ENCODE data around the gene CRLF1.
"Not testable (repeated sequence)": the region's sequence is repeated elsewhere in the genome, so short reads cannot be mapped to it uniquely, and the experiment has no call there.

The CRLF1 gene

DNA sequence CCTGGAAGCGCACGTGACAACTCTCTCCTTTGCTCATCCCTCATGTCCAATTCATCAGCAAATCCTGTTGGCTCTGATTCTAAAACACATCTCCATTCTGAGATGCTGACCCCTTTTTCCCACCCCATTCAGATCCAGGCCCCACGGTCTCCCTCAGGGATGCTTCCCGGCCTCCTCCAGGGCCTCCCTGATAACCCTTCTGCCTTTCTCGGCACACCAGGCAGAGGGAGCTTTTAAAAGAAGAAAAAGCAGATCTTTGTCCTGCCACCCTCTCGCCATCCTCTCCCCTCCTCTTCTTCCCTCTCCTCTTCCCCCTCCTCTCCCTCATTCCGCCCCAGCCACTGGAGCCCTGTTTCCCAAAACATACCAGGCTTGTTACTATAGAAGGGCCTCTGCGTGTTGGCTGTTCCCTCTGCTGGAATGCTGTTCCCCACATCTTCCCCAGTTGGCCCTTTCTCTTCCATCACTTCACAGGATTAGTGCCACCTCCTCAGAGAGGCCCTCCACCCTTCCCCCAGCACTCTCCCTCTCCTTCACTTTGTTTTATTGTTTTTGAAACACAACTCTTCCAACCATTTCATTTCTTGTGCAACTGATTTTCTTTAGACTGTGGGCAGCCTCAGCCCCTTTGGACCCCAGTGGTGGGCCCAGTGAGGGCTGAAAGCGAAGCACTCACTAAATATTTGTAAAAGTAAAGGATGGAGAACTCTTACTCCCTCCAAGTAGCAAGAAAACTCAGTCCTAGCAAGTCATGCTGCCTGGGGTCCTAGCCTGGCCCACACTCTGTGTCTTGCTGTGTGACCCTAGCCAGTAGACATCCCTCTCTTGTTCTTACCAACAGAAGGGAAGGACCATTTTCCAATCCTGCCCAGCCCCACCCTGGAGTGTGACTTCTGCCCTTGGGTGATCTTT lies 2.5 kb upstream of the CRLF1 start:
- no peak for DNase-seq (ENCODE audit: low read depth, low spot score)

DNA sequence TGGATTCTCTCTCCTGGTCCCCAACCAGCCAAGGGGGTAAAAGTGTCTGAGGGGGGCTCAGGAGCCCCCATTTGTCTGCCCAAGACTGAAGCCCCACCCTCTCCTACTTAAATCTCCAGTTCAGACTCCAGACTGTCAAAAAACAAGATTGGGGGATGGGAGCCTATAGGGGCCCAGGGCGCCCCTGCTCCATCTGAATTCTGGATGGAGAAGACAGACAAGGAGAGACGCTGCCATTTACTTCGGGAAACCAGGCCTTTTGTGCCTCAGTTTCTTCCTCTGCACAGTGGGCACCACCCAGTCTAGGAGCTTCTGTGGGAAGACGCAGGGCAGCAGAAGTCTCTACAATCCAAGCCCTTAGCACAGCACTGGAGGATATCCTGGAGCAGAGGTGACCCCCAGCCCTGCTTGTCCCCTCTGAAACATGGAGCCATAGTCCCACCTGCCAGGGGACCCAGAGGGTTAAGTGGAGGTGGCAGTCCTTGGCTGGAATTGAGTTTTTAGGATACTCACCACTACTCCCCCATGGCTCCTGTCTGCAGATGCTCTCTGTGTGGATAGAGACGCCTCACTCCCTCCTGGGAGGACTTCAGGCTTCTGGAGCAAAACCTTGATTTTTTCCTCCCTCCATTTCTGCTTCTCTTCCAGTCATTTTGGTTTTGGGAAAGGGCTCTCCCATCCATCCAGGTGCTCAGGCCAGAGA lies 1.7 kb upstream of the CRLF1 start:
- no peak for DNase-seq (ENCODE audit: low read depth, low spot score)

DNA sequence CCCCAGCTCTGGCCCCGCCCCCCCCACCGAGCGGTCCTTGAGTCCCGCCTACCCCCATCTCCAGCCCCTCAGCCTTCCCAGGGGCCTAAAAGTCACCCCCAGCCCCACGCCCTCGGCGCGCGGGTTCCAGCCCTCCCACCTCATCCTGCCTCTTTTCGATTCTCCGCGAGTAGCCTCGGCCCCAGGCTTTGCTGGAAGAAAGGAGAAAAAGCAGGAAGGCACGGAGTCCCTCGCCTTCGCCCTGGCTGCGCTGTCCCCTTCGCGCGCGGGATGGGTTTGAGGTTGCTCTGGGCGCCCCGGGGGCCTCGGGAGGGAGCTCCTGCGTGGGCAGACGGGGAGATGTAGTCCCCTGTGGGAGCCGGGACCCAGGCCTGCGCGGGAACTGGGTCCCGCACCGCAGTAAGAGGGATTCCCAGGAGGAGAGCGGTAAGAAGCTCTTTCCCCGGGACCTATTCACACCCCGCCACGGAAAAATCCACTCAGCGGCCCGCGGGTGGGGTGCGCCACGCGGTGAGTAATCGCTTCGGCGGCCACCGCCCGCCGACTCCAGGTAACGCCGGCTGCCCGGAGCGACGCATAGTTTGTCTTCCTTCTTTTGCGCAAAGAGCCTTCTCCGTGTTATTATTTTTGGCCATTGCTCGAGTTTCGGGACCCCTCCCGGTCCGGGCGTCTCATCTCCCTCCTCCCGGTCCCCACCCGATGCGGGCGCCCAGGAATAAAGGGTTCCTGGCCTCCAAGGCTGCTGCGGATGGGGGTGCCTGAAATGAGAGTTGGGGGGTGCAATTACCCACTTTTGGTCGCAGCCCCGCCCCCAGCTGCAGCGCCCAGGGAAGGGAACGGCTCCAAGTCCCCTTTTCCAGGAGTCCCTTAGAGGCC lies 865 bp upstream of the CRLF1 start:
- no peak for DNase-seq (ENCODE audit: low read depth, low spot score)

DNA sequence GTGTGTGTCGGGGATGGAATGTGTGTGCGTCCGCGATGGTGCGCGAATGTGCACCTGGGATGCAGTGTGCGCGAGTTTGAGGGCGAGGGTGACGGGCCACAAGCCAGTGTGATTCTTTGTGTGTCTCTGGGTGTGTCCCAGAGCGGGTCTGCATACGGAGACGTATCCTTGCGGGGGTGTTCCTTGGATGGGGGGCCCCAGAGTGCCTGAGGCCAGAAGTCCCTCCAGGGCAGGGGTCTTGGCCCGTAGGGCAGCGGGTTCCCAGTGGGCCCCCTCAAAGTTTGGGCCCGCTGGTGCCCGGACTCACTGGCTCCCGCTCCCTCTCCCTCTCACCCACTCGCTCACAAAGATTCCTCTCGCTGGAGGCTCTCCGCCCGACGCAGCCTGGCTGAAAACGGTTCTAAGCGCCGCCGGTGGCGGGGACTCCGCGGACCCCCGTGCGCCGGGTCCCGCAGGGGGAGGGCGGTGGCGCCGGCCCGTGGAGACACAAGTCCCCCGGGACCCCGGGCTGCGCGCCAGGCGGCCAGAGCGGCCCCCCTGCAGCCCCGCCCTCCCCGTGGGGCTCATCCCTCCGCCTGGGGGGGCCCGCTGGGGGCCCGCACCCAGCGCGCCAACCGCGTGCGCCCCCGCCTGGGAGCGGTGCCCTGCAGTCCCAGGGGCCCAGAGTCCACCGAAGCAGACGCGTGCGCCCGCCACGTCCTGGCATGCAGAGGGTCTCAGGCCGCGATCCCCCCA lies 886 bp downstream of the CRLF1 start:
- DNase-seq (ENCODE audit: low read depth, low spot score) = no peak

DNA sequence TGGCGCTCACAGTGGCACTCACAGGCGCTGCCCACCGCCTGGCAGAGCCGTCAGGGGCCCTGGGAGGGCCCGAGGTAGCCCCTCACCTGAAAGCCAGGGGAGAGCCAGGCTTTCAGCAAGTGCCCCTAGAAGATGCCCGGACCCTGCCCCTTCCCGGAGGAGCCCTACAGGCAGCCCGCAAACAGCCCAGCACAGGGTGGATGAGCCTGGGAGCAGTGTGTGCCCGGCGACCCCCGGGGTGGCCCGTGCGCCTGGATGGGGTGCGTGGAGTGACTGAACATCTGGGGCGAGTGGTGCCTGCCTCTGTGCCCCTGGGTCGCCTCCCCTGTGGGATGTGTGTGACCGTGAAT lies 1.4 kb downstream of the CRLF1 start:
- no peak for DNase-seq (ENCODE audit: low read depth, low spot score)

DNA sequence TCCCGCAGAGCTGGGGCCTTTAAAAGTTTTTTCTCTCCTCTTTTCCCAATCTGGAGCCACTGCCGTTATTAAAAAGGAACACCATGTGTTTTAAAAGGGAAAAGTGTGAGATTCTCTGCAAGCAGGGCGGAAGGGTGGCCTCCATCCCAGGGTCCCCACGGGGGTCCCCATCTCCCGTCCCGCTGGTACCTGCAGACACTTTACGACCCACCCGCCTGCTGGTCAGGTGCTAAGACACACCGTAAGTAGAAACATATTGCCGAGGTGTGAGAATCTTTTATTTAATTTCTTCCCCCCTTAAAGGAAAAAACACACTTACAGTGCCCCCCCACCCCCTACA lies 1.8 kb downstream of the CRLF1 start:
- DNase-seq (ENCODE audit: low read depth, low spot score) = no peak

DNA sequence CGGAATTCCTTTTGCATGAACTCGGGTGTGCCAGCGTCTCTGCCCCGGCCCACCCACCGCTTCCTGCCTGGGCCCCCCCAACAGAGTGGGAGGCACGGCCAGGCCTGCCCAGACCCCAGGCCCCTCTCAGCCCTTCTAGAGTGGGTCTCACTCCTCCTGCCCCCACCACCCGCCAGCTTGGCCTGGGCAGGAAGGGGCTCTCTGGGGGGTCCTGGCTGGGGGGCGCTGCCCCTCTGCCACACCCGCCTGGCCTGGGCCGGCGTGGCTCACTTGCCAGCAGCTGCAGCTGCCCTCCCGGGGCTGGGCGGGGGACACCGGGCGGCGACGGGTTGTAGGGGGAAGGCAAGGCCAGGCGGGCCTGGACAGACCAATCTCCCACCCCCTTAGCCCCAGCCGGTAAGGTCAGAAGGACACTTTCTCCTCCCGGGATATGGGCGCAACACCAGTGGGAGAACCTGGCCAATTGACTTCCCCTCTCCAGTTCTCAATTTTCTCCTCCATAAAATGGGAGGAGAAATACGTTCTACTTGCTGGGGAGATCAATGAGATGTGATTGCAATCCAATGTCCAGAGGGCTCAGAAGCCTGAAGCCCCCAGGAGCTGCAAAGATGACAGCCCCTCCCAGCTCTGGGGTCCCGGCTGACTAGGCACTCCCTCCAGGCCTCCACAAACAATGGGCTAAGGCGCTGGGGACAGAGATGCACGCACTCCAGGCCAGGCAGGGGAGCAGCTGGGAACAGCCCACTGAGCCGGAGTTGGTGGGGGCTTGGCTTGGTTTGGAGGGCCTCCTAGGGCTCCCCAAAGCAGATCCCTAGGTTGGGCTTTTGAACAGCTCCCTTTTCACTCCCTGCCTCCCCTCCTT lies 2.4 kb downstream of the CRLF1 start:
- DNase-seq (ENCODE audit: low read depth, low spot score) = no peak

DNA sequence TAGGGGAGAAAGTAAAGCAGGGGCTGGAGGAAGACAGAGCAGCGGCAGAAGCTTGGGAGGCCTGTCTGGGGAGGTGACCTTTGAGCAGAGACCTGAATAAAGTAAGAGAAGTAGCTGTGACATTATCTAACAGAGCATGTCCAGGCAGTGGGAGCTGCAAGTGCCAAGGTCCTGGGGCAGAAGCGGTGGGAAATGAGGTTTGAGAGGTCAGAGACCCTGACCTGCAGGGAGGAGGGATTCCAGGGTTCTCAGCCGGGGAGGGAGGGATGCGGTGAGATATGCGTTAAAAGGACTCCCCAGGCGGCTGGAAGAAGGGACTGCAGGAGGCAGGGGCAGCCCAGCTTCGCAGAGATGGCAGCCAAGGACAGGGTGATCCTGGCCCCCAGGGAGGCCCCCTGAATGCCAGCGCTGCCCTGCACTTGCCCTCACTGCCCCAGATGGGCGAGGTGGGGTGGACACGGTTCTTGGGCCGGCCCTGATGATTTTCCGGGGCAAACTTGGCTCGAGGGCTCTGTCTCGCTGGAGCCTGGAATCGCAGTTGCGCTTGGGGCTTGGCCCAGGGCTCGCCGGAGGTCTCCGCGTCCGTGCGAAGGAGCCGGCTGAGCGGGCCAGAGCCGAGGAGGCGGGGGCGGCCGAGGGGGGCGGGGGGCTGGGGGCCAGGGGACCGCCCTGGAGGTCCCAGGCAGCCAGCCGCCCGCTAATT lies 3.2 kb downstream of the CRLF1 start:
- DNase-seq (ENCODE audit: low read depth, low spot score) = peak; percentile 62

DNA sequence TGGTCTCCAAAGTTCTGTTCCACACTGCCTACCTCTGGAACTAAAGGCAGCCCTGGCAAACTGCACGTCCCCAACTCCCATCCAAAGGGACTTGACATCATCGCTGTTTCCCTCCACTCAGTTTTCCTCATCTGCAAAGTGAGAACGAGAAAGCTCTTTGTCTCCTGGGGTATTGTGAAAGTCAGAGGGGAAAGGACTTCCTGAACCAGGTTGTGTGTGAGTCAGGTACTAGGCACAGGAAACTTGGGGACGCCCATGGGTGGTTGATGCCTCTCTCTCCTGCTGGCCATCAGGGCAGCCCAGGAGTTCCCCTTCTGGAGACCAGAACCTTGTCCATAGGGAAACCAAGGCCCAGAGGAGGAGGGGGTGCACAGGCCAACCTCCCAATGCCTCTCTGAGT lies 4.7 kb downstream of the CRLF1 start:
- DNase-seq (ENCODE audit: low read depth, low spot score) = no peak

DNA sequence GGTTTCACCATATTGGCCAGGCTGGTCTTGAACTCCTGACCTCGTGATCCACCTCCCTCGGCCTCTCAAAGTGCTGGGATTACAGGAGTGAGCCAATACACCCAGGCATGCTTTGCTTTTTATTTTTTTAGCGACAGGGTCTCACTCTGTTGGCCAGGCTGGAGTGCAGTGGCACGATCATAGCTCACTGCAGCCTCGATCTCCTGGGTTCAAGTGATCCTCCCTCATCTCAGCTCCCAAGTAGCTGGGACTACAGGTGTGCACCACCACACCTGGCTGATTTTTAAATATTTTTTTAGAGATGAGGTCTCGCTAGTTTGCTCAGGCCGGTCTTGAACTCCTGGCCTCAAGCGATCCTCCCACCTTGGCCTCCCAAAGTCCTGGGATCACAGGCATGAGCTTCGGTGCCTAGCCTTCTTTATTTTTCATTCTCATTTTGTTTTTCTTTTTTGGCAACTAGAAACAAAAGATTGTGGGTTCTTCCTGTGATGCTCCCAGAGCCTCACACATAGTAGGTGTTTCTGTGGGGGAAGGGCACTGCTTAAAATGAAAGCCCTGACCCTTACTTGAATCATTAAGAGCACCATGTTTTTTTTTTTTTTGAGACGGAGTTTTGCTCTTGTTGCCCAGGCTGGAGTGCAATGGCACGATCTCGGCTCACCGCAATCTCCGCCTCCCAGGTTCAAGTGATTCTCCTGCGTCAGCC lies 5.8 kb downstream of the CRLF1 start:
- not testable (repeated sequence) for DNase-seq (ENCODE audit: low read depth, low spot score)

DNA sequence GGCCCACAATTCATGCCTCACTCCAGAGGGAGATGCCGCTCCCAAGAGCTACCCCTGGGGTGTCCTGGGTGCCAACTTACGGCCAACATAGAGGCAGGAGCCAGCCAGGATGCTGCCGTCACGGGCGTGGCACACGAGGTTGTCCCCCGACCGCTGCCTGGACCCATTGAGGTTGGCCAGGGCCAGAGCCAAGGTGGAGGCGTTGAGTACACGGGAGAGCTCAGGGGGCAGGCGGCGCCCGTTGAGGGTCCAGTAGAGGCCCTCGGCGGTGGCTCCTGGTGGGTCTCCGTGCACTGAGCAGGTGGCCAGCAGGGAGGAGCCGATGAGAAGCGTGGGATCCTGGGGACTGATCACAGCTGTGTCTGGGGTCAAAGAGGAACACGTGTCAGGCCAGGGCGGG lies 7.1 kb downstream of the CRLF1 start:
- DNase-seq (ENCODE audit: low read depth, low spot score) = no peak

DNA sequence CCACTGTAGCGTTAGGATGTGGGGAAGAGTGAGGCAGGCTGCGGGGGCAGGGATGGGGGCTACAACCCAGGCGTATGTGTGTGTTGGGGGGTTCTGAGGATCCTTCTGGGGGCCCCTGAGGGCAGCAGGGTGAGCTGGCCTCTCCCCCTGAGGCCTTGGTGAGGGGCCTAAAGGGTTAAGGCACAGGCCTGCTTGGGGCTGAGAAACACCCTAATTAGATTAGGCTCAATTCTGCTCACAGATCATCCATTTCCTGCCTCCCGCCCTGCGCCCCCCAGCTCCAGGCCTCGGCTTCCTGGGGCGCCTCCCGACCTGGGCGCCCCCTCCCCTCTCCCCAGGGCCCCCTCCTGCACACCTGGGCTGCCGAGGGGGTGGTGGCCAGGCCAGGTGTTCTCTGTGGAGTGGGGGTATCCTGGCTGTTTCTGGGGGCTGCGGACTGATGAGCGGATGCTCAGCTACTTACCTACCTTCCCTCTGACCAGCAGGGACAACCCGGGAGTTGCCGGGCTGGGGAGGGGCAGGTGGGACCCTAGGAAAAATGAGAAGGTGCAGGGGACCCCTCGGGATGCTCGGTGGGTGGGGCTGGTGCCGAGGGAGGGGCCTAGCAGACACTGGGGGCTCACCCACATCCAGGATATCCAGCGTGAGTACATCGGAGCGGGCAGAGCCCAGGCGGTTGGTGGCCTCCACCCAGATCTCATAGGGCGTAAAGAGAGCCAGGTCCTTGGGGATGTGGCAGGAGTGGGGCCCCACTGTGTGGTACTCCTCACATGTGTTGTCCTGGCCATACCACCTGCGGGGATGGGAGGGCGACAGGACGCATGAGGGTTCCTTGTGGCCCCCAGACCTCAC lies 8.6 kb downstream of the CRLF1 start:
- no peak for DNase-seq (ENCODE audit: low read depth, low spot score)

DNA sequence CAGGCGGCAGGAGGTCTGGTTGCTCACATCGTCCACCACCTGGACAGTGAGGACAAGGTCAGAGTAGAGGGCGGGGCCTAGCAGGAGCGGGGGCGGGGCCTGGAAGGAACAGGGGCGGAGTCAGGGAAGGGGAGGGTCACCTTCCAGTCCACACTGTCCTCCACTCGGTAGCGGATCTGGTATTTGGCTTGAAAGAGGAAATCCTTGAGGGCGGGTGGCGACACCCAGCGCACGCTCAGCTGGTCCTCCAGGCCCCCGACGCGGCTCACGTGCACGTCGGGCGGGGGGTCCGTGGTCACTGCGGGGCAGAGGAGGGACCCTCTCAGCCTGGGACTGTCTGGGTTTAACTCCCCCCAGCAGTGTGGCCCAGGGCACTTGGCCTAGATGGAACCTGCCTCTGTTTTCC lies 9.8 kb downstream of the CRLF1 start:
- DNase-seq (ENCODE audit: low read depth, low spot score) = peak; percentile 80

DNA sequence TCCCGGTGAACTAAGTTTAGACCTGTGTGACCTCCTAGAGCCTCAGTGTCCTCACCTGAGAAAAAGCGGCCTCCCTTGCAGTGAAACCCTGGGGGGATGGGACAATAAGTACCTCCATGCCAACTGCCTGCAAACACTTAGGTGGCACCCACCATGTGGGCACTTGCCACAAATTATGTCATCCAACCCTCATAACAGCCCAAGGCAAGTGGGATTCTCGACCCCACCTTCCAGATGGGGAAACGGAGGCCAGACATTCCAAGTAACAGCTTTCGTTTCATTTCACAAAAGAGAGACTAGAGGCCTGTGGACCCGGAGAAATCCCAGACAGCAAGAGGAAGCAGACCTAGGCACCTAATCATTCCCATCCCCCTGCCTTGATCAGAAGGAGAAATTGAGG lies 11.1 kb downstream of the CRLF1 start:
- DNase-seq (ENCODE audit: low read depth, low spot score) = no peak

DNA sequence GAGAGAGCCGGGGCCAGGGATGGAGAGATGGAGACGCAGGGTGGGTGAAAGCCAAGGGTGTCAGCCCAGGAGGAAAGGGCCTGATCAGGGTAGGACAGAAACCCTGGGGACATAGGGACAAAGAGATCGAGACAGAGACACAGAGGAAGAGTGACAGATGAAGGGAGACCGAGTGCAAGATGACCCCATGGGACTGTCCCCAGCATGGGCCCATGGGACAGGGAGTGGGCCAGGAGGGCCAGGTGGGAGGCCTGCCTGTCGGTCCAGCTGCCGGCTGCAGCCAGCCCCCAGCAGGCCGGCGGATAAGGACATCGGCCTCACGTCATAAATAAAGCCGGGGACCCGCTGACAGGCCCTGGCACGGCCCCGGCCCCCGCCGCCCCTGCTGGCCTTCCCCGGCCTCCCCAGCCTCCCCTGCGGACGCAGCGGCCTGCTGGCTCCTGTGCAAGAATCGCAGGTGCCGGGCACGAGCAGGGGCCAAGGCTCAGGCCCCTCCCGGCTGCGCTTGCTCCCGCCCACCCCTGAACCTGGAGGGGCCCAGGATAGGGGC lies 11.7 kb downstream of the CRLF1 start:
- DNase-seq (ENCODE audit: low read depth, low spot score) = no peak

DNA sequence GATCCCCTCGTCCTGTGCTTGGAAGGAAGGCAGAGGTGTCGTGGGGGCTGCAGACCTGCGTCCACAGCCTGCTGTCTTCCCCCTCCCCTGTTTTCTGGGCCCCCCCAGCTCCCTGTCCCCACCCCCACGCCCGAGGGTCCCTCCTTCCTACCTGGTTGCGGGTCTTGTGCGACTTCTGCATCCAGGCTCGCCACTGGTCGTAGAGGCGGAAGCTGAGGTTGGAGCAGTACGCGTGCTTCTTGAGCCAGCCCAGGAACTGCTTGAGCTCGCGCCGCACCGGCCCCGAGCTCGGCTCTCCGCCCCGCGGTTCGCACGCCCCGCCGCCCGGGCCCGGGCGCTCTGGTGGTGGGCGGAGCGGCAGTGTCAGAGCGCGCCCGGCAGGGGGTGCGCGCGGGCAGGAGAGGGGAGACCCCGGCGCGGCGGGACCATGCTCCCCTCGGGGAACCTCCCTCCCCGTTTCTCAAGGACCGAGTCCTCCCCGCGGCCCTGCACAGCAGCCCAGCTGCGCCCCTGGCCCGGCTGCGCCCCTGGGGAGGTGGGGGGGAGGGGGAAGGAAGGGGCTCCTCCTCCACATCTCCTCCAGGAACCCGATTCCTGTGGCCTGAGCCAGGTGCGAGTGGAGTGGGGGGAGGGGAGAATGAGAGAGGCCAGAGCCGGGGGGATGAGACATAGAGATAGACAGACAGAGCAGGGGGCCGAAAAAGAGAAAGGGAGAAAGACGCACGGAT lies 12.3 kb downstream of the CRLF1 start:
- peak; percentile 84 for DNase-seq (ENCODE audit: low read depth, low spot score)

DNA sequence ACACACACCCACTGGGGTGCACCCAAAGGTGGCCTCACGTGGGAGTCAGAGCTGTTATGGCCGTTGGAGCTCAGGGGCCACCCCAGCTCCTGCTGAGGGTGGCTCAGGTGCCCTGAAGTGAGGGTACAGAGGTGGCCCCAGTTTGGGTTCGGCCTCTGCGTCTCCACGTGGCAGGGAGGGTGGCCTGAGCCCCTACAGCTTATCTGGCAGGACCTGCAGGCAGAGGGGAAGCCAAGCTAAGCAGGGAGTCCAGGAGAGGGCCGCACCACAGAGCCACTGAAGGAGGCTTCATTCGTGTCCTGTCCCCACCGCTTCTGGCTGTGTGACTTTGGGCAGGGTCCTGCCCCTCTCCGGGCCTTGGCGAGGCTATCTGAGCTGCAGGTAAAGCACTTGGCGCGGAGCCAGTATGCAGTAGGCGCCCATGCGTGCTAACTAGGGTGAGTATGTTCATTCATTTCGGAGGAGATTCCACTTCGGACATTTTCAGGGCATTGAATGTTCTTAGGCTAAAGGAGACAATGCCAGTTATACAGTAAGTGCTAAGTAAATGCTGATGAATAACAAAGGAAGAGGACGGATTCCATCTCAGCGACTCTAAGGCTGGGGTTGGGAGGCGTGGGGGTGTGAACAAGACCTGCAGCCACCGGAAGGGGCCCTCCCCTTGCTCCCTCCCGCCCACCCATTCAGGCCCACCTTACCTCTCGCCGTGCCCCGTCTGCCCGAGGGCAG lies 13.1 kb downstream of the CRLF1 start:
- DNase-seq (ENCODE audit: low read depth, low spot score) = peak; percentile 63
